Ascending aorta (tissue), 2 donors: Measurements from ENCODE around the gene ENGASE. TPM values are rescaled to one million over a fixed set of nuclear protein-coding genes. Genes with fewer than 3 reads are reported as not detected.

Experiments used
- DNase-seq, 2 donors: peaks; one replicate each; pipeline ENCODE4 v3.0.0-alpha.2; 2019; ENCODE audit warnings: low spot score in 2 of 2
- H3K27ac ChIP-seq, 2 donors: fragments of 200-600 bp; sonication (generic); one replicate each; pipeline ENCODE4 v1.5.1; 2016 to 2017; ENCODE audit warnings: mild to moderate bottlenecking in 1 of 2
- H3K27me3 ChIP-seq: fragments of 200-600 bp; sonication (generic); one replicate; pipeline ENCODE4 v1.5.1; 2017
- H3K36me3 ChIP-seq, 2 donors: fragments of 200-600 bp; sonication (generic); one replicate each; pipeline ENCODE4 v1.5.1; 2016
- H3K4me1 ChIP-seq, 2 donors: fragments of 200-600 bp; sonication (generic); one replicate each; pipeline ENCODE4 v1.5.1; 2016 to 2017; ENCODE audit warnings: mild to moderate bottlenecking in 1 of 2
- H3K4me3 ChIP-seq, 2 donors: fragments of 200-600 bp; sonication (generic); one replicate each; pipeline ENCODE4 v1.5.1; 2016 to 2017; ENCODE audit warnings: mild to moderate bottlenecking in 1 of 2
- H3K9me3 ChIP-seq, 2 donors: fragments of 200-600 bp; sonication (generic); one replicate each; pipeline ENCODE4 v1.5.1; 2016
- intact Hi-C: fragments of 100-400 bp; cut with DNase I; formaldehyde crosslinking; loops from one replicate; pipeline ENCODE4 v1.15.1; 2023
- total RNA-seq: library from RNA; depleted of rRNA; stranded (reverse); fragments of >200 nt; gene quantifications from one replicate; pipeline ENCODE4 v1.1.0, GENCODE V29; 2016
- TF ChIP-seq, protein P1 (sequence below), 3 experiments: fragments of 200-600 bp in 2 of 3; fragments of 450-650 bp in 1 of 3; sonication (generic) in 2 of 3; IDR thresholded peaks; one replicate each; pipeline ENCODE4 v1.5.1; 2016 to 2019; ENCODE audit warnings: antibody characterized with exemption in 3 of 3, mild to moderate bottlenecking in 1 of 3, moderate library complexity in 1 of 3

The ENGASE gene
- total RNA-seq, 1 donor from 2014 or later, result 13.2 TPM

DNA sequence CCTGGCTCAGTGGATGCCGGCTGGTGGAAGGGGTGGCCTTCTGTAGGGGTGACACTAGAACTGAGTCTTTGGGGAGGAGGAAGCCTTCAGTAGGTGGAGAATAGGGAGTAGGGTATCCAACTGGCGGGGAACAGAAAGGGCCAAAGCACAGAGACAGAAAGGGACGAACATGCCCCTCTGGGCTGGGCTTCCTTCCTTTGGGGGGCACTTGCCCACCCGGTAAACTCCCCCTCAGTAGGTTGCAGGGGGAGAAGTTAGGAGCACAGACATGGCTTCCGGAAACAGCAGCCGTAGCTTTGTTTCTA, 774 bp downstream of the ENGASE start:
- Histone ChIP-seq H3K36me3 (peaks cover 12 to 29% of the 10 kb centered on the region in 2 donors), H3K9me3 (no peaks in the 10 kb centered on the region), H3K27ac (peak overlapping the region; percentile 80 to 84), H3K27me3 (no peaks in the 10 kb centered on the region), H3K4me1 (peaks cover 3 to 15% of the 10 kb centered on the region in 2 donors), H3K4me3 (peak overlapping the region; percentile 77 to 82)
- intact Hi-C loops, result loop anchor here (10.0 kb wide), 1 partner anchor 291 kb away; the partner anchor contains the start of gene CYTH1
- DNase-seq, result no peak
- TF ChIP-seq, protein P1, sequence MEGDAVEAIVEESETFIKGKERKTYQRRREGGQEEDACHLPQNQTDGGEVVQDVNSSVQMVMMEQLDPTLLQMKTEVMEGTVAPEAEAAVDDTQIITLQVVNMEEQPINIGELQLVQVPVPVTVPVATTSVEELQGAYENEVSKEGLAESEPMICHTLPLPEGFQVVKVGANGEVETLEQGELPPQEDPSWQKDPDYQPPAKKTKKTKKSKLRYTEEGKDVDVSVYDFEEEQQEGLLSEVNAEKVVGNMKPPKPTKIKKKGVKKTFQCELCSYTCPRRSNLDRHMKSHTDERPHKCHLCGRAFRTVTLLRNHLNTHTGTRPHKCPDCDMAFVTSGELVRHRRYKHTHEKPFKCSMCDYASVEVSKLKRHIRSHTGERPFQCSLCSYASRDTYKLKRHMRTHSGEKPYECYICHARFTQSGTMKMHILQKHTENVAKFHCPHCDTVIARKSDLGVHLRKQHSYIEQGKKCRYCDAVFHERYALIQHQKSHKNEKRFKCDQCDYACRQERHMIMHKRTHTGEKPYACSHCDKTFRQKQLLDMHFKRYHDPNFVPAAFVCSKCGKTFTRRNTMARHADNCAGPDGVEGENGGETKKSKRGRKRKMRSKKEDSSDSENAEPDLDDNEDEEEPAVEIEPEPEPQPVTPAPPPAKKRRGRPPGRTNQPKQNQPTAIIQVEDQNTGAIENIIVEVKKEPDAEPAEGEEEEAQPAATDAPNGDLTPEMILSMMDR (IDR thresholded peaks at IDR 0.05), result no peak

DNA sequence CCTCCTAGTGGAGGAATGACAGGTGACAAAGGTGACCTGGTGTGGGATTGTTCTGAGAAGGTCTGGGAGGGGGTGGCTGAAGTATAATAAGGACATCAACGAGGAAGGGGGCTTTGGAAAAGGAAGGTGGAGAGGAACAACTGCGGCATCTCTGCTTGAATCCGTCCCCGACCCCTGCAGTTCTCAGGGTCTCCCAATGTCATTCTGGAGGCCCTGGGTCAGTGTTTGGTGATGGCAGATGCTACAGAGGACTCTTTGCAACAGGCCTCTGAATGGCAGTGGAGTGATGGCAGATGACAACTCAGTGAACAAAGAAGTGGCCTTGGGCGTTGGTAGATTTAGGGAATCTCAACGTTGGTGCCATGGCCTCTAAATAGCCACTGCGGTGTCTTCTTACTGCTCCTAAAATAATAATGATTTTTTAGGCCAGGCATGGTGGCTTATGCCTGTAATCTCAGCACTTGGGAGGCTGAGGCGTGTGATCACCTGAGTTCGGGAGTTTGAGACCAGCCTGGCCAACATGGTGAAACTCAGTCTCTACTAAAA, 1.3 kb downstream of the ENGASE start:
- no peaks in the 10 kb centered on the region for H3K27me3 ChIP-seq
- TF ChIP-seq, protein P1 (IDR thresholded peaks at IDR 0.05), result no peak

DNA sequence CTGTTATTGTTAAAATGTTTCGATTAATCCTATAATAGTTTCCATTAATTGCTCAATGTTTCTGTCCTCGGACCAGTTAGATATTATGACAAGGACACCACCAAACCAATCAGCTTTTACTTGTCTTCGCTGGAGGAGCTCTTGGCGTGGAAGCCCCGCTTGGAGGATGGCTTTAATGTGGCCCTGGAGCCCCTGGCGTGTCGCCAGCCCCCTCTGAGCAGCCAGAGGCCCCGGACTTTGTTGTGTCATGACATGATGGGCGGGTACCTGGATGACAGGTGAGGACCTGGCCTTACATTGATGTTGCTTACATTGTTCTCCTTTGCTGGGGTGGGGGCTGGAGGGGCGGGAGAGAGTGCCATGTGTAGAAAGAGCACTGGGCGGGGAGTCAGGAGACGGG, 3.0 kb downstream of the ENGASE start:
- no peak for DNase-seq
- Histone ChIP-seq H3K4me1 (peaks cover 3 to 15% of the 10 kb centered on the region in 2 donors), H3K36me3 (peaks cover 20 to 38% of the 10 kb centered on the region in 2 donors), H3K4me3 (no peak overlapping the region), H3K27me3 (no peaks in the 10 kb centered on the region), H3K9me3 (no peaks in the 10 kb centered on the region), H3K27ac (no peak overlapping the region)
- TF ChIP-seq, protein P1 (IDR thresholded peaks at IDR 0.05), result no peak
- intact Hi-C loops, result loop anchor here (10.0 kb wide), 1 partner anchor 293 kb away; the partner anchor contains the start of gene CYTH1

More for the DNA sequence above, 1.3 kb downstream of the ENGASE start:
- H3K27ac ChIP-seq, result peak overlapping the region; percentile 80 to 84
- H3K4me3 ChIP-seq, result peak overlapping the region; percentile 77 to 82
- no peak for DNase-seq
- peaks cover 17 to 34% of the 10 kb centered on the region in 2 donors for H3K36me3 ChIP-seq
- H3K4me1 ChIP-seq, result peaks cover 3 to 15% of the 10 kb centered on the region in 2 donors
- intact Hi-C loops, result loop anchor here (10.0 kb wide), 1 partner anchor 291 kb away; the partner anchor contains the start of gene CYTH1
- no peaks in the 10 kb centered on the region for H3K9me3 ChIP-seq

DNA sequence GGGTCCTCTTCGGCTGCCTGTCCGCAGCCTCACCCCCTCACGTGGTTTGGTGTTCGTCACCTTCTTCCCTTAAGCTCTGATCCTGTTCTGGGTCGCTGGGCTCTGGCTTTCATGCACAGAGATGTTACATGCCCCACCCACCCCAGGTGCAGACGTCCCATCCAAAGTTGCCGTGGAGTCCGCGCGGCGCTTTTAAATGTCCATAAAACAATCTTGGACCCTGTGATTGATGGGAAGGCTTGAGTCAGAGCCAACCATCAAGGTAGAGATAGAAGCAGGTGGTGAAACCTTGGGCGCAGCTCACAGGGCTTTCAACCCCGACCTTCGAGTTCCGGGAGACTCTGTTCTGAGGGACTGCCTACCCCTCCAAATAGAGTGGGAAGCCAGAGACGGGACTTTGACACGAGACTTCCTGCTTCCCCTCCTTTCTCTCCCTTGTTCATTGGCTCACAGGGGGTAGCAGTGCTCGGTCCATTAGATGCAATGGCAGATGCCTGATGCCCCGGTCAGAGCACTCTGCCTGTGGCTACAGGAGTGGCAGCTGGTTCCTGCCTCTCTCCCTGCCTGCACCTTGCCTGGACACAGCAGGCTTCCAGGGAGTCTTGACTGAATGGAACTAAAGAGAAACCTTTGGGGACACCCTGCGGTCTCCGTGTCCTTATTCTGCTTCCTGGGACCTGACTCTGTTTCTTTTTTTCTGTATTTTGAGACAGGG, 4.0 kb downstream of the ENGASE start:
- Histone ChIP-seq H3K36me3 (peaks cover 26 to 42% of the 10 kb centered on the region in 2 donors), H3K4me3 (no peak overlapping the region), H3K4me1 (peaks cover 3 to 15% of the 10 kb centered on the region in 2 donors), H3K9me3 (no peaks in the 10 kb centered on the region), H3K27me3 (no peaks in the 10 kb centered on the region), H3K27ac (no peak overlapping the region)
- TF ChIP-seq, protein P1 (IDR thresholded peaks at IDR 0.05), result no peak
- intact Hi-C loops, result loop anchor here (10.0 kb wide), 1 partner anchor 294 kb away; the partner anchor contains the start of gene CYTH1
- DNase-seq, result no peak

DNA sequence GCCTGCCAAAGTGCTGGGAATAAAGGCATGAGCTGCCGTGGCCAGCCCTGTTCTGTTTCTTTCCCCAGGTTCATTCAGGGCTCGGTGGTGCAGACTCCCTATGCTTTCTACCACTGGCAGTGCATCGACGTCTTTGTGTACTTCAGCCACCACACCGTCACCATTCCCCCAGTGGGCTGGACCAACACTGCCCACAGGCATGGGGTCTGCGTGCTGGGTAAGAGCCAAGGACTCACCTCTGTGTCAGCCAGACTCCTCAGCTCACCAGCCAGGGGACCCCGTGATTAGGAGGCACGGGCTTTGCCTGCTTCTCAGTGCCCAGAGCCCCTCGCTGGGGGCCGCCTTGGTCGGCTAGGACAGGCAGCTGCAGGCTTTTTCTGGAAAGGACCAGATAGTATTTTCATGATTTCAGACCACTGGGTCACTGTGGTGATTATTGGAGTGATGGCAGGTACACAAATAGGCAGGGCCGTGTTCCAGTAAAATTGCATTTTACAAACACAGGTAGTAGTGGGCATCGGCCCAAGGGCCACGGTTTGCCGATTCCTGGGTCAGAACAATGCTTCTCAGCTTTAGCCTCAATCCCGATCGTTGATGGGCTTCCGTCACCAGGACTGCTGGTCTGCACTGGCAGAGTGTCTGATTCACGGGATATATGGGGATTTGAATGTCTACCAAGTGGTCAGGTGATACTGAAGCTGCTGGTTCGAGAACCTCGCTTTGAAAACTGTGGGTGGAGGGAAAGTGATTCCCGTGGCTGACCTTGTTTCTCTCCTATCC, 5.0 kb downstream of the ENGASE start:
- Histone ChIP-seq H3K36me3 (peaks cover 36 to 50% of the 10 kb centered on the region in 2 donors), H3K27ac (no peak overlapping the region)
- intact Hi-C loops, result loop anchor here (10.0 kb wide), 1 partner anchor 295 kb away; the partner anchor contains the start of gene CYTH1

More for the DNA sequence above, 5.0 kb downstream of the ENGASE start:
- TF ChIP-seq, protein P1 (IDR thresholded peaks at IDR 0.05), result no peak
- H3K27me3 ChIP-seq, result no peaks in the 10 kb centered on the region
- no peak for DNase-seq
- H3K4me3 ChIP-seq, result no peak overlapping the region
- peaks cover 3 to 8% of the 10 kb centered on the region in 2 donors for H3K4me1 ChIP-seq
- no peaks in the 10 kb centered on the region for H3K9me3 ChIP-seq
